Omental fat pad (tissue), 4 donors: ENCODE results near the gene HSF5. TPM values are rescaled to one million over a fixed set of nuclear protein-coding genes. Genes with fewer than 3 reads are reported as not detected.

Experiments used
- ATAC-seq: fragments of 150-250 bp; one replicate; pipeline ENCODE4 v1.9.1; 2016; ENCODE audit warnings: mild to moderate bottlenecking, moderate library complexity; ENCODE audit not compliant: low FRiP score
- DNase-seq: peaks from one replicate; pipeline ENCODE4 v3.0.0-alpha.2; 2019; ENCODE audit warnings: low spot score
- total RNA-seq, 4 donors: library from RNA; depleted of rRNA; stranded (reverse); fragments of >200 nt; gene quantifications; one replicate each; pipeline ENCODE4 v1.1.0, GENCODE V29; 2016
- TF ChIP-seq, protein P1 (sequence below), 3 donors: fragments of 450-650 bp; IDR thresholded peaks; one replicate each; pipeline ENCODE4 v1.5.1; 2016 to 2017; ENCODE audit warnings: antibody characterized with exemption in 3 of 3, mild to moderate bottlenecking in 3 of 3, moderate library complexity in 2 of 3

Gene HSF5
- total RNA-seq, 4 donors from 2014 or later, result 0.13 to 0.24 TPM; not detected in 2

GRCh38 chr17:58382872-58383242 lies 105.4 kb downstream of the HSF5 start:
- TF ChIP-seq, protein P1, sequence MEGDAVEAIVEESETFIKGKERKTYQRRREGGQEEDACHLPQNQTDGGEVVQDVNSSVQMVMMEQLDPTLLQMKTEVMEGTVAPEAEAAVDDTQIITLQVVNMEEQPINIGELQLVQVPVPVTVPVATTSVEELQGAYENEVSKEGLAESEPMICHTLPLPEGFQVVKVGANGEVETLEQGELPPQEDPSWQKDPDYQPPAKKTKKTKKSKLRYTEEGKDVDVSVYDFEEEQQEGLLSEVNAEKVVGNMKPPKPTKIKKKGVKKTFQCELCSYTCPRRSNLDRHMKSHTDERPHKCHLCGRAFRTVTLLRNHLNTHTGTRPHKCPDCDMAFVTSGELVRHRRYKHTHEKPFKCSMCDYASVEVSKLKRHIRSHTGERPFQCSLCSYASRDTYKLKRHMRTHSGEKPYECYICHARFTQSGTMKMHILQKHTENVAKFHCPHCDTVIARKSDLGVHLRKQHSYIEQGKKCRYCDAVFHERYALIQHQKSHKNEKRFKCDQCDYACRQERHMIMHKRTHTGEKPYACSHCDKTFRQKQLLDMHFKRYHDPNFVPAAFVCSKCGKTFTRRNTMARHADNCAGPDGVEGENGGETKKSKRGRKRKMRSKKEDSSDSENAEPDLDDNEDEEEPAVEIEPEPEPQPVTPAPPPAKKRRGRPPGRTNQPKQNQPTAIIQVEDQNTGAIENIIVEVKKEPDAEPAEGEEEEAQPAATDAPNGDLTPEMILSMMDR (IDR thresholded peaks at IDR 0.05), result no peak
- ATAC-seq, result no peak
- DNase-seq, result no peak

DNA sequence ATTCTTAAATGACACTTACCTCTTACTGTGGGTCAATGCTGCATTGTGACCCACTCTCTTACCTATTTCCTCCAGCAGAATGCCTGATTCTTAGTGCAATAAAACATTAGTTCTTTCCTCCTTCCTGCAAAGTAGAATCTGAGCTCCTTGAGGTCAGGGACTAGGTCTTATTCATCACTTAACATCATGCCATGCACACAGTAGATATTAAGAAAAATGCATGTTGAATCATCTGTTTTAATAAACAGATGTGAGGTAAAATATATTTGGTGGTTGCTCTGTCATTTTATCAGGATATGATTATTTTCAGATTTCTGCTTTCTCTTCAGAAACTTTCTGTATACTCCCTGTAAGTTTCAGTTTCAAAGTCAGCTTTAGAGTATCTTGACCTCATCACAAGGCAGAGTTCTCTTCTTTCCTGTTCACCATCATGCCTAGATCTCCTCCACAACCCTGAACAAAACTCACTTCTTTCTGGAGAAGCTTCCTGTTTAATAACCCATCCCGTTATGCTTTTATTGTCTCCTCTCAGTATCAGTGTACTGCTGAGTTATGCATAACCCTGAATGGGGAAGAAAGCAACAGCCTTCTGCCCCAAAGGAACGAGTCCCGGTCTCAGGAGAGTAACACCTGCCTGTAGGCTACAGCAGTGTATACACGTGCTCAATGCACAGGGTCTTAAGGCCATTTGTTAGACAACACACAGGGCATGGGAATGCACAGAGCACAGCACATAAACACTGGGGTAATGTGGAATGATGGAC lies 105.9 kb downstream of the HSF5 start:
- TF ChIP-seq, protein P1 (IDR thresholded peaks at IDR 0.05), result no peak
- ATAC-seq (no peak), DNase-seq (no peak)

- TF ChIP-seq, protein P1 (IDR thresholded peaks at IDR 0.05), result no peak
- no peak for ATAC-seq
Observed at GRCh38 chr17:58381124-58382035, 106.8 kb downstream of the HSF5 start.

GRCh38 chr17:58380207-58381123 lies 107.7 kb downstream of the HSF5 start:
- no peak for ATAC-seq
- TF ChIP-seq, protein P1 (IDR thresholded peaks at IDR 0.05), result no peak
- no peak for DNase-seq

More at GRCh38 chr17:58381124-58382035, 106.8 kb downstream of the HSF5 start:
- no peak for DNase-seq

- DNase-seq (no peak), ATAC-seq (no peak)
- TF ChIP-seq, protein P1 (IDR thresholded peaks at IDR 0.05), result no peak
Observed at GRCh38 chr17:58379511-58379824, 108.7 kb downstream of the HSF5 start.

DNA sequence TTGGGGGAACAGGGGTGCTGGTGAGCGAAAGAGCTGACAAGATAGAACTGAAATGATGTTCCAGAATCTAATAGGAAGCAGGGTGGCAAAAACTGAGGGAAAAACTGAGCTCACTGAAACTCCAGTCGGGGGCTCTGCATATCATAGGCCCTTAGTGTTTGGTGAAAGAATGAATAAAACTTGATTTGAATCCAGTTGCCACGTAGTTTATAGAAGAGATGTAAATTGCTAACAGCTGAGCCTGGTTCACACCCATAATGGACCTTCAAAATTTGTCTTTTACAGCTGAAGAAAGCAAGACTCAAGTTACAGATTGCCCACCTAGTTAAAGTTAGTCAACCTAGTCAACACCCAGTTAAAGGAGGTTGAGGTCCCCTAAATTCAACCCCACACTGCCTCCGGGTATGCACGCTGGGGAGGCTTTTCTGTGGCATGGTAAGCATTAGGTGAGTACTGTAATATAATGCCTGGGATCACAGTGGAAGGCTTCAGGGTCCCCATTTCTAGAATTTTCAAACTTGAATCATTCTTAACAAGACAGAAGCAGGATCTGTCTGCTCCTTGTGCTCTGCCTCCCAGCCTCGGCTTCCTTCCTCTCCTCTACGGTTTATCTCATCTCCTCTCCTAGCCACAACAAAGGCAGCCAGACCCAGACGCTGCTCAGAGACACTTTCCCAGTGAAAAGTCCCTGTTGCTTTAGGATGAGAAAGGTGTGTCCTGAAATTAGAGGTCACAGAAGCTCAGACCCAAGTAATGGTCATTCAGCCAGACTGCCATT lies 109.3 kb downstream of the HSF5 start:
- TF ChIP-seq, protein P1 (IDR thresholded peaks at IDR 0.05), result no peak
- ATAC-seq (no peak), DNase-seq (no peak)
